Pulmonary artery endothelial cell (primary cell): ENCODE measurements around the gene TMEM212. TPM values are rescaled to one million over a fixed set of nuclear protein-coding genes. Genes with fewer than 3 reads are reported as not detected.
"Not testable (repeated sequence)": the region's sequence is repeated elsewhere in the genome, so short reads cannot be mapped to it uniquely, and the experiment has no call there.

Source experiments
- DNase-seq: peaks from one replicate; pipeline ENCODE4 v3.0.0-alpha.2; 2011; ENCODE audit warnings: low read depth, low spot score
- total RNA-seq: library from RNA; depleted of rRNA; stranded (reverse); fragments of >200 nt; gene quantifications from 2 replicates; pipeline ENCODE4 v1.2.3, GENCODE V29; 2014

The TMEM212 gene
- total RNA-seq, 1 donor from 2014 or later = not detected

DNA sequence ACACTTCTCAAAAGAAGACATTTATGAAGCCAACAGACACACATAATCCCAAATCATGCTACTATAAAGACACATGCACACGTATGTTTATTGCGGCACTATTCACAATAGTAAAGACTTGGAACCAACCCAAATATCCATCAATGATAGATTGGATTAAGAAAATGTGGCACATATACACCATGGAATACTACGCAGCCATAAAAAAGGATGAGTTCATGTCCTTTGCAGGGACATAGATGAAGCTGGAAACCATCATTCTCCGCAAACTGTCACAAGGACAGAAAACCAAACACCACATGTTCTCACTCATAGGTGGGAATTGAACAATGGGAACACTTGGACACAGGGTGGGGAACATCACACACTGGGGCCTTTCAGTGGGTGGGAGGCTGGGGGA, 15.6 kb downstream of the TMEM212 start:
- DNase-seq = not testable (repeated sequence)

DNA sequence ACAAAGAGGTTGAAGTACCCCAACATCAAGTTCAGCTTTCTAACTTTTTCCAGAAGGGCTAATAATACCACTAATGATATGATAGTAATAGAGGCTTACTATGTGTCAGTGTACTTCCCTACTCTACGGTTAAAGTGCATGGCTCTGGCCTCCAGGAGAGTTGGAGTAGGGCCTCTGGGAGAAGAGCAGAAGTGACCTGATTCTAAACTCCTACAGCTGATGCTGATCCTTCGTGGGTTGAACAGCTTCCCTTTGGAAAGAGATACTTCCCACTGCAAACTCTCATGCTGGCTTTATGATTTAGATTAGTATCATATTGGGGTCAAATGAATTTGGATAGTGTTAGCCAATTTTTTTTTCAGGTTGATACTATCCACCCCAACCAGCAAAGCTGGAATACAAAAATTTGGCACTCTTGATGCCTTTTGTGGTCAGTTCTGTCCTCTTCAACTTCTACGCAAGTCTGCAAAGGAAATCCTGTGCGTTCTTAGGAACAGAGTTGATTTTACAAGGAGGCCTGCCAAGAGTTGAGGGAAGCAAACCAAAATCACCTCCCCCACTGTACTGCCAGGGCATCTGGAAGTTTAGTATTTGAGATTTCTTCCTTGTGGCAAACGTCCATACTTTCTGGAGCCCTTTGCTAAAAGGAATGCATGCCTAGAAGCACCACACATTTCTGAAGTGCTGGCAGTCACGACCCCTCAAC, 17.8 kb downstream of the TMEM212 start:
- DNase-seq = peak; percentile 97

GRCh38 chr3:171862392-171862791, 19.2 kb downstream of the TMEM212 start:
- DNase-seq = no peak

- peak; percentile 96 for DNase-seq
Observed at GRCh38 chr3:171862993-171863521, 19.9 kb downstream of the TMEM212 start.

- no peak for DNase-seq
Observed at GRCh38 chr3:171863920-171864319, 20.8 kb downstream of the TMEM212 start.

GRCh38 chr3:171865191-171865865, 22.2 kb downstream of the TMEM212 start:
- DNase-seq = no peak

DNA sequence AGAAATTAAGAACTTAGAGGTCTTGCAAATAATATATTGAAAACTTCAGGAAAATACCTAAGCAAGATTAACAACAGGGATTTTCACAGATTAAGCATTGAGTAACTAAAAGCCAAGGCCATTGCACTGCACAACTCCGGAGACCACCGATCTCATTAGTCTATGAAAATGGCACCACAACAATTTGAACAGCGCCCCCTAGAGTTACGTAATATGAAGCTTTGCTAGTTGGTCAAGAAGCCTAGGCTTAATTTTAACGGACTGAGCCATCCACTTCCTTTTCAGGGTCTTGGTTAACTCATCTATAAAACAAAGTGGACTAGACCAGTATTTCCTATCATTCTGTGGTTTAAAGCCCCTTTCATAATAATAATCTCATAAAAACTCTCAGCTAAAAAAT, 24.8 kb downstream of the TMEM212 start:
- DNase-seq = no peak

DNA sequence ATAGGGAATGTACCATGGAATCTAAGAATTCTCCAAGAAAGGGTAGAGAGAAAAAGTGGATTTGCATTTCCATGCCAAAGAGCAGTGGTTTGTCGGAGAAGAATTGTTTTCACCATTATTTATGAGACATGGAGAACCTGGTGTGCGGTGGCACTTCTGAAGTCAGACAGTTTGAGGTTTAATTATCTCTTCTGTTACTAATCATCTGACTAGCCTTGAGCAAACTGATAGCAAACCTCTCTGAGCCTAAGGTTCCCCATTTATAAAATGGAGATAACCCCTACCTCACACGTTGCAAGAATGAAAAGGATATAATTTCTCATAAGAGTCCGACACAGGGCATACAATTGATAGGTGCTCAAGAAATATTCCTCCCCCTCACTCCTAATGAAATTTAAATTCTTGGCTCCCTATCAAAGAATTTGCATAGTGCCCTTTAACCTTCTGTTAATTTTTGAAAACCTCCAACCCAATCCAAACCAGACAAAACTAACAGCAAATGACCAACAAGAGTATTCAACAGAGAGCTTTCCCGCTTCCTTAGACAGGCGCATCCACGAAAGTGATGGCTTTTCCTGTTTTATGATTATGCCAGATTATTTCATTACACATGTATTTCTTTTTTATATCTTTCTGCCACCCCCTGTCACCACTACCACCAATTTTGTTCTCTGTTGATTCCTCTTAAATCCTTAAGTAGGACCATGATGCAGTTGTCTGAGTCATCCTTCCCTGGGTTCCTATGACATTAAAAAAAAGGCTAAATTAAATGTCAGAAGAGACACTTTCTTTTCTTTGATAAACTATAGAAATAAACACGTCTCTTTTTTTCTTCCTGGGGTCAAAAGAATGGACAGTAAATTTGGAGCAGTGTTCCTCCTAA, 28.5 kb downstream of the TMEM212 start:
- DNase-seq = no peak

DNA sequence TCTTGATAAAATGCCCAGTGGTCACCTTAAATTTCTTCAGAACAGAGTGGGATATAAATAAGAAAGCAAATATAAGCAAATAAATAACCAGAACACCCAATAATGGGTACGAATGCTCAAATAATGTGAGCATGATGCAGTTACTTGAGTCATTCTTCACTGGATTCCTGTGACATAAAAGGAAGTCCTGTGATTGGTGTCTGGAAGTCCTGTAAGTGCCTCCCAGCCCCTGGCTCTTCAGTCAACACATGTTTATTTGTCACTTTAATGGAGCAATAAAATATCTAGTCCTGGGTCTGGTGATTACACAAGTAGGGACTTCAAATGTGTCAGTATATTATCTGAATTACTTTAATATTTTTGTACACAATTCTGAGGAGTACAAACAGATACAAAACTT, 30.4 kb downstream of the TMEM212 start:
- DNase-seq = peak; percentile 41

GRCh38 chr3:171874251-171874681, 31.1 kb downstream of the TMEM212 start:
- DNase-seq = peak; percentile 89

DNA sequence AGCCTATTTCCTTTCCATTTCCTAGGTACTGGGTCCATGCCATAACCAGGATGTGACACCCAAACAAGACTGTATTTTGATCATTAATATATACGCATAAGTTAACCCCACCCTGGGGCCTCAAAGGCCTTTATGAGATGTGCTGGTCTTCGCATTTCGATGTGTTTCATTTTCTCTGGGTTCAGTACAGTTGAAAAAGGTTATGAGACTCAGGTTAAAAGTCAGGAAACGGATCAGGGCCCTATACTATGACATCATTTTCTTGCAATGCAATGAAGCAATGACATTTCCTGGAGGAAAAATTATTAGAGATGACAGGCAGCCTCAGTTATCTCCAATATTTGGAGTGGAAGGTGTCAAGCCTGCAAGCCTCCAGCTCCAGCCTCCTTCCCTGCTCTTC, 31.7 kb downstream of the TMEM212 start:
- peak; percentile 40 for DNase-seq

DNA sequence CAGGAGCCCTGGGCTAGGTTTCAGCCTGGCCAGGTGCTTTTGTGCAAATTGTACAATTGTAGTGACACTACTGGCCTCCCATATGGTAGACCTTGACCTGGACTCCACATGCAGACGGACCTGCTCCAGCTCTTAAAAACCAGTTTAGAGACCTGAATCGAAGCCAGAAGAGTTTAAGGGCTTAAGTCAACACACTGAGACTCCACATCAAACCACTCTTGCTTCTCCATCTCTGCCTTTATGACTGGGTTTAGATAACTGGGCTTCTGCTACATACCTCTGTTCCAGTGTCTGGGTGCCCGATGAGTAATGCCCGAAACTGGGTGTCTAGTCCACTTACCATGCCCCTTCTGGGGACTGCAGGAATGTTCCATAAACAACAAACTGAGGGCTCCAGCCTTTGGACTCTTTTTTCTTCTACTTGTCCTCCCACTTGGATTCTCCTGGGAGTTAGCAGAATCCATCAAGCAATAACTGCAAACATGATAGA, 32.8 kb downstream of the TMEM212 start:
- DNase-seq = no peak

- peak; percentile 82 for DNase-seq
Observed at GRCh38 chr3:171876680-171877147, 33.6 kb downstream of the TMEM212 start.

DNA sequence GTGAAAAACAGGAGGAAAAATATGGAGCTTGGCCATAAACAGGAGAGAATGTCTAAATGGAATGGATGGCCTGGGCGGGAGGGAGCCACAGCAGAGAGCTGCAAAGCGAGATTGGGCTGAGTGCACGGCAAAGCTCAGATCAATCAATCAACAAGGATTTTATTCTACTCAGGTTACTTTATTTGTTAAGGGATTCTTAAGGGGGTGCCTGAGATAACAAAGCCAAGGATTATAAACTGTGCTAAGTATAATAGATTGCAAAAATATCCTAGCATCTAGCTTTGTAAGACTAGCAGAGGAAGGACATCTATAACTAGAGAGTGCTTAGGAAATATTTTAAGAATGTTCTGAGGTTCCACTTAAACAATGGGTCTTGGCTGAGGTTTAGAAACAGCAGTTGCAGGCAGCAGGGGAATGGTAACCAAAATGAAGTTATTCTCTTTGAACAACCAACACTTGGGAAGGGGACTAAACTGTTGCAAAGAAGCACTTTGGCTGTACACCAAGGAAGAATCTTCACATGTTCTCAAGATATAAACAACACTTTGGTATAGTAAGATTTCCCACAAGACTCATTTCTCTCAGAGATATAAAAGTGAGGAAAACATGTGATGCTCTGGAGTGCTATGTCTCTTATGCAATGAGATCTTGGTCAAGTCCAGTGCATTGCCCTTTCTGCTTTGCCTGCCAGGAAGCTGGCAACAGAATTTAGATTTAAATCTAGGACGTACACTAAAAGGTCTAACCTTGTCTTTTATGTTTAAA, 35.5 kb downstream of the TMEM212 start:
- DNase-seq = no peak

DNA sequence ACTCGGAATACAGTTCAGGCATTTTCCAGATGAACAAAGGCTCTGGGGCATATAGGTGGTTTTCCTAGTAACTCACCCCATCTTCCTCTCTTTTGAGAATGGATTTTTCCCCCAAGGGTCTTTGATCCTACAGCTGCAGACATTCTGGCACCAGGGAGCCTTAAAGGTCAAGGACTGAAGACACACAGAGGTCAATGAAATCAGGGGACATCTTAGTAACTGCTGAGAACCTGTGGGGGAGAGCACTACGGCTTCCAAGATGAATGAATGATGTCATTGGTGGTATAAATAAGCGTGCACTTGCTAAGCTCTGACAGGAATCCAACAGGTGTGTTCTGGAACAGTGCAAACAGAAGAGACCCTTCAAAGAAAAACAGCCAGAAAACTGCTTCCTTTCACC, 36.3 kb downstream of the TMEM212 start:
- no peak for DNase-seq

- DNase-seq = no peak
Observed at GRCh38 chr3:171880101-171880870, 37.1 kb downstream of the TMEM212 start.

- DNase-seq = no peak
Observed at GRCh38 chr3:171881251-171881650, 38.1 kb downstream of the TMEM212 start.

DNA sequence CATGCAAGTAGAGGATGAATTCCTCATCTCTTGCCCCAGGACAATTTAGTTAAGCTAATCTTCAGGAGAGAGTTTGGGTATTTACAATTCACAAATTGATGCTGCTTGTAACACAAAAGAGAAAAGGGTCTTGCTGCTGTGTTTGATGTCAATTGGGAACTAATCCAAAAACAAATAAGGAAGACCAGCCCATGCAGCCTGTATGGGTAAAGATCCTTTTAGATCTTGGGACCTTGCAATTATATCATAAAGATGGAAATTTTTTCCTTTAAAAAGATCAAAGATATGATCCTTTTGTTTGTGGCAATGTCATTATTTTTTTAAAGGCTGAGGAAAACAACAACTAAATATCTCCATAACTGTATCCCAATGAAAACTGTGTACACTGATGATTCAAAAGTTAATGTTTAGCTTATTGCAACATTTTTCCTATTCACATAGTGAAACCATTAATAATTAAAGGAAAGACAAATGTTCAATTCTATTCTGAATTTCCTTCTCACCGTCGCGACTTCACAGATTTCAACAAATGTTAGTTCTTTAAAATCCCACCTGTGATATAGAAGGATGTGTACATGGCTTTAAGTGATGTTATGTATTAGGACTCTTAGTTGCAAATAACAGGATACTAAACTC, 40.2 kb downstream of the TMEM212 start:
- no peak for DNase-seq

DNA sequence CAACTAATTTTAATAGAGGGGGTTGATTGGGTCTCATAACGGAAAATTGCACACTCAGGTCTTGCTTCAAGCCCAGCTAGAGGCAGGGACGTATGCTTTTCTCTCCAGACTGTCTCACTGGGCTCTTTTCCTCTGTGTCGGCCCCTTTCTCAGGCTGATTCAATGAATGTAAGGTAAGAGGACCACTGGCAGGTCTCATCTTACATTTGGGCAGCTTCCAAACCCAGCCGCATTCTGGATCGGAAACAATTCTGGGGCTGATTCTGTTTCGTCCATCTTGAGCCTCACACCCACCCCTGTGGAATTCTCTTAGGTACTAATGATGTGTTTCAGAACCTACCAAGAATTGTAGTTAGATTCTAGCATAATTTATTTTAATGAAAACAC, 40.7 kb downstream of the TMEM212 start:
- DNase-seq = no peak

DNA sequence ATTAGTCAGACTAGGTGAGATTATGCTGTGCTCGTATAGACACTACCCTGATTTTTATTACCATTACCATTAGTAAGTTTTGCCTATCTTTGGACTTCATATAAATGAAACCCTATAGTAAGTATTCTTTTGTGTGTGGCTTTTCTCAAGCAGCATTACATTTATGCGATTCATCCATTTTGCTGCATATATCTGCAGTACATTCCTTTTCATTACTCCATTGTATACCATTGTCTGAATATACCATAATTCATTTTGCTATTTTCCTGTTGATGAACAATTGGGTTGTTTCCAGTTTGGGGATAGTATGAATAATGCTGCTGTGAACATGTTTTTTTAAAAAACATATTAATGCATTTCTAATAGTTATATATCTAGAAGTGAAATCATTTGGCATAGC, 45.3 kb downstream of the TMEM212 start:
- no peak for DNase-seq
